Upper lobe of left lung (tissue), 4 donors: Measurements from ENCODE around the gene SLC47A1.

ENCODE experiments used
- CTCF ChIP-seq, 6 experiments: fragments of 450-650 bp in 4 of 6; fragments of 200-600 bp in 2 of 6; sonication (generic) in 2 of 6; IDR thresholded peaks; one replicate each; pipeline ENCODE4 v1.5.1; 2016 to 2019; ENCODE audit warnings: antibody characterized with exemption in 6 of 6
- POLR2A ChIP-seq, 4 donors: fragments of 450-650 bp; IDR thresholded peaks; one replicate each; pipeline ENCODE4 v1.5.1; 2016 to 2017; ENCODE audit warnings: antibody characterized with exemption in 4 of 4, mild to moderate bottlenecking in 2 of 4
- POLR2AphosphoS5 ChIP-seq, 2 donors: sonication (generic); formaldehyde crosslinking; IDR thresholded peaks; one replicate each; pipeline ENCODE4 v1.5.1; 2017; ENCODE audit warnings: antibody characterized with exemption in 2 of 2

- TF ChIP-seq CTCF (IDR thresholded peaks at IDR 0.05) = no peak
- no peak for TF ChIP-seq POLR2A (IDR thresholded peaks at IDR 0.05)
- no peak for TF ChIP-seq POLR2AphosphoS5 (IDR thresholded peaks at IDR 0.05)
Observed at GRCh38 chr17:19553036-19553435, 19.4 kb downstream of the SLC47A1 start.
